MM.1S (cell line): ENCODE data around the gene WIPF3.
"Not testable (repeated sequence)": the region's sequence is repeated elsewhere in the genome, so short reads cannot be mapped to it uniquely, and the experiment has no call there.

Experiments used
- DNase-seq: peaks from one replicate; pipeline ENCODE4 v3.0.0-alpha.2; 2015
- H2AFZ ChIP-seq: fragments of 300-600 bp; sonication (generic); 2 replicates; pipeline ENCODE4 v1.6.0; 2016; ENCODE audit warnings: antibody characterized with exemption, low read length
- H3F3A ChIP-seq: fragments of 300-600 bp; sonication (generic); 2 replicates; pipeline ENCODE4 v1.6.1; 2016; ENCODE audit warnings: mild to moderate bottlenecking, antibody characterized with exemption, low read length, moderate library complexity, mixed read lengths; ENCODE audit not compliant: insufficient read depth
- H3K27ac ChIP-seq: fragments of 300-600 bp; sonication (generic); 2 replicates; pipeline ENCODE4 v1.5.1; 2016; ENCODE audit warnings: mild to moderate bottlenecking, low read length
- H3K27me3 ChIP-seq: fragments of 300-600 bp; sonication (generic); replicated peaks from 2 replicates; pipeline ENCODE4 v1.6.0; 2016; ENCODE audit warnings: low read length; ENCODE audit not compliant: insufficient read depth
- H3K36me3 ChIP-seq: fragments of 300-600 bp; sonication (generic); replicated peaks from 2 replicates; pipeline ENCODE4 v1.6.1; 2016; ENCODE audit warnings: mild to moderate bottlenecking, low read length, mixed read lengths; ENCODE audit not compliant: insufficient read depth
- H3K4me1 ChIP-seq: fragments of 300-600 bp; sonication (generic); 2 replicates; pipeline ENCODE4 v1.6.1; 2016; ENCODE audit warnings: low read length, mixed read lengths
- H3K4me2 ChIP-seq: fragments of 300-600 bp; sonication (generic); 2 replicates; pipeline ENCODE4 v1.6.0; 2016; ENCODE audit warnings: low read depth, low read length
- H3K4me3 ChIP-seq: fragments of 300-600 bp; sonication (generic); 2 replicates; pipeline ENCODE4 v1.5.1; 2016; ENCODE audit warnings: low read length, mixed read lengths
- H3K79me2 ChIP-seq: fragments of 300-600 bp; sonication (generic); 2 replicates; pipeline ENCODE4 v1.6.1; 2016; ENCODE audit warnings: mixed run types, low read length, mixed read lengths
- H3K9ac ChIP-seq: fragments of 300-600 bp; sonication (generic); 2 replicates; pipeline ENCODE4 v1.6.1; 2016; ENCODE audit warnings: low read length, mixed read lengths
- H3K9me2 ChIP-seq: fragments of 300-600 bp; sonication (generic); replicated peaks from 2 replicates; pipeline ENCODE4 v1.6.1; 2016; ENCODE audit warnings: mild to moderate bottlenecking, low read length, mixed read lengths; ENCODE audit not compliant: insufficient read depth
- H3K9me3 ChIP-seq: fragments of 300-600 bp; sonication (generic); replicated peaks from 2 replicates; pipeline ENCODE4 v1.6.1; 2016; ENCODE audit warnings: mild to moderate bottlenecking, low read length, mixed read lengths; ENCODE audit not compliant: insufficient read depth
- H4K20me1 ChIP-seq: fragments of 300-600 bp; sonication (generic); 2 replicates; pipeline ENCODE4 v1.6.1; 2016; ENCODE audit warnings: mild to moderate bottlenecking, low read length, moderate library complexity, mixed read lengths; ENCODE audit not compliant: insufficient read depth
- EZH2 ChIP-seq: fragments of 300-600 bp; sonication (generic); optimal IDR thresholded peaks from 2 replicates; pipeline ENCODE3; 2017; ENCODE audit warnings: low read depth, mild to moderate bottlenecking, antibody characterized with exemption, low read length, mixed read lengths
- EZH2phosphoT487 ChIP-seq: fragments of 300-600 bp; sonication (generic); IDR thresholded peaks from 2 replicates; pipeline ENCODE4 v1.6.1; 2018; ENCODE audit warnings: antibody characterized with exemption, low read length
- TF ChIP-seq, protein P1 (sequence below): fragments of 300-600 bp; sonication (generic); IDR thresholded peaks from 2 replicates; pipeline ENCODE4 v1.5.1; 2016; ENCODE audit warnings: antibody characterized with exemption, low read length, mixed read lengths

Gene WIPF3

GRCh38 chr7:29886827-29887226 lies 80.5 kb downstream of the WIPF3 start:
- Histone ChIP-seq H2AFZ (no peak overlapping the region), H3K79me2 (no peaks in the 10 kb centered on the region), H4K20me1 (no peaks in the 10 kb centered on the region), H3K36me3 (no peaks in the 10 kb centered on the region), H3F3A (no peaks in the 10 kb centered on the region), H3K9ac (no peak overlapping the region), H3K27ac (no peak overlapping the region), H3K9me3 (no peaks in the 10 kb centered on the region), H3K27me3 (no peaks in the 10 kb centered on the region), H3K4me3 (no peak overlapping the region), H3K4me2 (no peak overlapping the region), H3K9me2 (no peaks in the 10 kb centered on the region), H3K4me1 (no peaks in the 10 kb centered on the region)
- TF ChIP-seq EZH2phosphoT487 (no peak), EZH2 (no peak)
- TF ChIP-seq, protein P1, sequence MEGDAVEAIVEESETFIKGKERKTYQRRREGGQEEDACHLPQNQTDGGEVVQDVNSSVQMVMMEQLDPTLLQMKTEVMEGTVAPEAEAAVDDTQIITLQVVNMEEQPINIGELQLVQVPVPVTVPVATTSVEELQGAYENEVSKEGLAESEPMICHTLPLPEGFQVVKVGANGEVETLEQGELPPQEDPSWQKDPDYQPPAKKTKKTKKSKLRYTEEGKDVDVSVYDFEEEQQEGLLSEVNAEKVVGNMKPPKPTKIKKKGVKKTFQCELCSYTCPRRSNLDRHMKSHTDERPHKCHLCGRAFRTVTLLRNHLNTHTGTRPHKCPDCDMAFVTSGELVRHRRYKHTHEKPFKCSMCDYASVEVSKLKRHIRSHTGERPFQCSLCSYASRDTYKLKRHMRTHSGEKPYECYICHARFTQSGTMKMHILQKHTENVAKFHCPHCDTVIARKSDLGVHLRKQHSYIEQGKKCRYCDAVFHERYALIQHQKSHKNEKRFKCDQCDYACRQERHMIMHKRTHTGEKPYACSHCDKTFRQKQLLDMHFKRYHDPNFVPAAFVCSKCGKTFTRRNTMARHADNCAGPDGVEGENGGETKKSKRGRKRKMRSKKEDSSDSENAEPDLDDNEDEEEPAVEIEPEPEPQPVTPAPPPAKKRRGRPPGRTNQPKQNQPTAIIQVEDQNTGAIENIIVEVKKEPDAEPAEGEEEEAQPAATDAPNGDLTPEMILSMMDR, result no peak
- no peak for DNase-seq

DNA sequence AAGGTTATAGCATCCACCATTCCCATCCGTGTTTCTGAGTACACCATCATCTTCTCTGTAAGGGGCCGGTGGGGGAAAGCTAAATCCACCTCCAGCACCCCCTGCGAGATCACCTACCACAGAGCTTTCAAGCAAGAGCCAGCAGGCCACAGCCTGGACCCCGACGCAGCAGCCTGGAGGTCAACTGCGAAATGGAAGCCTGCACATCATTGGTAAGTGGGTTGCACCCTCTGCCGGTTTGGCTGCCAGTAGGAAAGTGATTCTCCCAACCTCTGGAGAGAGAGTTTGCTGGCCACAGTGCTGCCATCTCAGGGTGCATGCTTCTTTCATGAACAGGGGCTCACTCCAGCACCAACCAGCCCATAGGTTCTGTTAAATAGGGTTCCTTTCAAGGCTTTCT lies 81.7 kb downstream of the WIPF3 start:
- Histone ChIP-seq H3K9ac (no peak overlapping the region), H3K27ac (no peak overlapping the region), H3K4me3 (no peak overlapping the region), H3K27me3 (no peaks in the 10 kb centered on the region), H3K9me3 (no peaks in the 10 kb centered on the region), H4K20me1 (no peaks in the 10 kb centered on the region), H2AFZ (no peak overlapping the region), H3F3A (no peaks in the 10 kb centered on the region), H3K4me2 (no peak overlapping the region), H3K4me1 (no peaks in the 10 kb centered on the region), H3K36me3 (no peaks in the 10 kb centered on the region), H3K79me2 (no peaks in the 10 kb centered on the region), H3K9me2 (no peaks in the 10 kb centered on the region)
- TF ChIP-seq, protein P1, result no peak
- TF ChIP-seq EZH2, result no peak
- no peak for DNase-seq

DNA sequence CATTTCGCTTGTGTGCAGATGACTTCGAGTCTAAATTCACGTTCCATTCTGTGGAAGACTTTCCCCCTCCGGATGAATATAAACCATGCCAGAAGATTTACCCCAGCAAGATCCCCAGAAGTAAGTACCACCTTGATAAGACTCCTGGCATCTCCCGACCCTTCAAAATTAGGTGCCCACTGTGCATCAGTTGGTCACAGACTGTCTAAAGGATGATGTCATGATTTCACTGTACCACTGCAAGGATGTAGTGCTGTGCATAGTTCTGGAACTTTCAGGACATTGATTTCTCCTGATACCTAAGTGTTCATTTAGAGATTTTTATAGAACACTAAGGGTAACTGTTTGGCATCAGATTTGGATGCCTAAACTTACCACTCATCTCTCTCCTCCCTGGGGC lies 83.0 kb downstream of the WIPF3 start:
- no peak for DNase-seq
- TF ChIP-seq EZH2phosphoT487 (no peak), EZH2 (no peak)
- TF ChIP-seq, protein P1, result no peak
- H3K4me3 ChIP-seq, result no peak overlapping the region
- no peak overlapping the region for H2AFZ ChIP-seq
- no peaks in the 10 kb centered on the region for H3F3A ChIP-seq
- no peak overlapping the region for H3K9ac ChIP-seq
- H3K27me3 ChIP-seq, result no peaks in the 10 kb centered on the region
- no peaks in the 10 kb centered on the region for H3K9me2 ChIP-seq
- no peaks in the 10 kb centered on the region for H3K4me1 ChIP-seq
- no peak overlapping the region for H3K4me2 ChIP-seq
- no peaks in the 10 kb centered on the region for H4K20me1 ChIP-seq
- no peak overlapping the region for H3K27ac ChIP-seq
- no peaks in the 10 kb centered on the region for H3K36me3 ChIP-seq
- no peaks in the 10 kb centered on the region for H3K9me3 ChIP-seq
- H3K79me2 ChIP-seq, result no peaks in the 10 kb centered on the region

- no peak overlapping the region for H3K4me2 ChIP-seq
- H3K36me3 ChIP-seq, result no peaks in the 10 kb centered on the region
- no peak overlapping the region for H3K9ac ChIP-seq
- H3K9me3 ChIP-seq, result no peaks in the 10 kb centered on the region
- no peak overlapping the region for H3K4me3 ChIP-seq
- no peak overlapping the region for H3K27ac ChIP-seq
- no peak for DNase-seq
- H4K20me1 ChIP-seq, result no peaks in the 10 kb centered on the region
- H2AFZ ChIP-seq, result no peak overlapping the region
- no peaks in the 10 kb centered on the region for H3F3A ChIP-seq
- no peaks in the 10 kb centered on the region for H3K27me3 ChIP-seq
- TF ChIP-seq, protein P1, result no peak
- TF ChIP-seq EZH2phosphoT487, result no peak
- no peak for TF ChIP-seq EZH2
- no peaks in the 10 kb centered on the region for H3K79me2 ChIP-seq
- no peaks in the 10 kb centered on the region for H3K4me1 ChIP-seq
- no peaks in the 10 kb centered on the region for H3K9me2 ChIP-seq
These were observed 83.9 kb downstream of the WIPF3 start for GRCh38 chr7:29890251-29890650.

DNA sequence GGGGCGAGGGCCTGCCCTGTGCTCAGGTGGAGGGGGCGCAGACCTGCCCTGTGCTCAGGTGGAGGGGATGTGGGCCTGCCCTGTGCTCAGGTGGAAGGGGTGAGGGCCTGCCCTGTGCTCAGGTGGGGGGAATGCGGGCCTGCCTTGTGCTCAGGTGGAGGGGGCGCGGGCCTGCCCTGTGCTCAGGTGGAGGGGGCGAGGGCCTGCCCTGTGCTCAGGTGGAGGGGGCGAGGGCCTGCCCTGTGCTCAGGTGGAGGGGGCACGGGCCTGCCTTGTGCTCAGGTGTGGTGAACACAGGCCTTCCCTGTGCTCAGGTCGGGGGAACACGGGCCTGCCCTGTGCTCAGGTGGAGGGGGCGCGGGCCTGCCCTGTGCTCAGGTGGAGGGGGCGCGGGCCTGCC lies 84.5 kb downstream of the WIPF3 start:
- not testable (repeated sequence) for H3K4me3 ChIP-seq, H3F3A ChIP-seq, H3K27ac ChIP-seq, H3K4me1 ChIP-seq, H2AFZ ChIP-seq, H3K79me2 ChIP-seq, DNase-seq, H3K9ac ChIP-seq, H3K9me3 ChIP-seq, H3K9me2 ChIP-seq, H3K4me2 ChIP-seq, H4K20me1 ChIP-seq, H3K36me3 ChIP-seq, H3K27me3 ChIP-seq
